ENCODE data around the gene RAB29.

- no peak for TF ChIP-seq REST (IDR thresholded peaks at IDR 0.05; ENCODE audit: insufficient read depth in 1 of 2, low read depth in 2 of 2, low read length in 1 of 2)
- no peak for TF ChIP-seq CTCF (IDR thresholded peaks at IDR 0.05)
- no peak for TF ChIP-seq POLR2AphosphoS5 (IDR thresholded peaks at IDR 0.05; ENCODE audit: low read depth, low read length)
Observed at GRCh38 chr1:205777994-205778393, 2.7 kb upstream of the RAB29 start.
